ENCODE measurements around the gene ME3. TPM values are rescaled to one million over a fixed set of nuclear protein-coding genes. Genes with fewer than 3 reads are reported as not detected.
"Not testable (repeated sequence)": the region's sequence is repeated elsewhere in the genome, so short reads cannot be mapped to it uniquely, and the experiment has no call there.

The ME3 gene
- total RNA-seq, 1 experiment from 2014 or later, result 0.30 TPM

- BruUV-seq (replicated peaks), result no TSS peak
- Histone ChIP-seq H3K27ac (ENCODE audit: low read depth, low read length) (no peak overlapping the region), H3K27me3 (ENCODE audit: insufficient read depth, low read length) (no peaks in the 10 kb centered on the region), H3K79me2 (ENCODE audit: insufficient read depth, low read length) (no peaks in the 10 kb centered on the region), H3K4me1 (ENCODE audit: control insufficient read depth in 1 of 2, insufficient read depth in 2 of 2, low read length in 2 of 2) (no peaks in the 10 kb centered on the region), H2AFZ (ENCODE audit: low read depth, low read length, poor library complexity, severe bottlenecking) (no peak overlapping the region), H3K9me3 (ENCODE audit: control insufficient read depth in 1 of 2, insufficient read depth in 1 of 2, low read depth in 1 of 2, low read length in 2 of 2) (no peaks in the 10 kb centered on the region), H3K4me2 (ENCODE audit: low read length) (no peak overlapping the region), H3K36me3 (ENCODE audit: control insufficient read depth in 1 of 2, insufficient read depth in 2 of 2, low read length in 2 of 2) (no peaks in the 10 kb centered on the region), H3K9me2 (ENCODE audit: insufficient read depth) (0 out of 2 replicates have a peak, but pooled peaks cover 5% of the 10 kb centered on the region), H3K9ac (ENCODE audit: low read length) (no peak overlapping the region), H3K4me3 (replicated peaks in 1 of 2; ENCODE audit: low read depth in 1 of 2, low read length in 2 of 2) (no peak overlapping the region), H4K20me1 (ENCODE audit: insufficient read depth) (no peaks in the 10 kb centered on the region)
- no peak for TF ChIP-seq JUND (IDR thresholded peaks at IDR 0.05)
- TF ChIP-seq ELF1 (IDR thresholded peaks at IDR 0.05; ENCODE audit: borderline replicate concordance, low read depth), result no peak
- no peak for TF ChIP-seq YY1 (IDR thresholded peaks at IDR 0.05; ENCODE audit: extremely low read depth, insufficient replicate concordance, low read depth, low read length)
- TF ChIP-seq FOSL1 (IDR thresholded peaks at IDR 0.05; ENCODE audit: low read depth), result no peak
- no peak for TF ChIP-seq EZH2 (IDR thresholded peaks at IDR 0.05)
- no peak for TF ChIP-seq EGR1 (IDR thresholded peaks at IDR 0.05; ENCODE audit: low read depth)
- no peak for TF ChIP-seq EZH2phosphoT487 (IDR thresholded peaks at IDR 0.05; ENCODE audit: borderline replicate concordance)
- no peak for TF ChIP-seq CTCF (IDR thresholded peaks at IDR 0.05 in 2 of 3, conservative IDR thresholded peaks at IDR 0.05 in 1 of 3; ENCODE audit: borderline replicate concordance in 1 of 3, insufficient read depth in 1 of 3, low read depth in 2 of 3, low read length in 2 of 3)
- no peak for TF ChIP-seq ZFX (IDR thresholded peaks at IDR 0.05)
- intact Hi-C loops (cut with micrococcal nuclease), result no loop called here
- DNase-seq (ENCODE audit: low read depth, low spot score), result no peak
- CTCF ChIA-PET, result no interaction called here
- RAD21 ChIA-PET (ENCODE audit: low non-redundant PET in 1 of 2, low total read pairs in 2 of 2, uncharacterized antibody in 2 of 2, unreplicated experiment in 2 of 2), result no interaction called here
- POLR2A ChIA-PET, result no interaction called here
- ATAC-seq, result no peak
Measured at GRCh38 chr11:86658534-86658933, 13.9 kb downstream of the ME3 start.

- CTCF ChIA-PET; H4K20me1 ChIP-seq (ENCODE audit: insufficient read depth); H3K9me3 ChIP-seq (ENCODE audit: control insufficient read depth in 1 of 2, insufficient read depth in 1 of 2, low read depth in 1 of 2, low read length in 2 of 2); H3K27me3 ChIP-seq (ENCODE audit: insufficient read depth, low read length); POLR2A ChIA-PET; H2AFZ ChIP-seq (ENCODE audit: low read depth, low read length, poor library complexity, severe bottlenecking); intact Hi-C loops (cut with micrococcal nuclease); RAD21 ChIA-PET (ENCODE audit: low non-redundant PET in 1 of 2, low total read pairs in 2 of 2, uncharacterized antibody in 2 of 2, unreplicated experiment in 2 of 2); H3K9me2 ChIP-seq (ENCODE audit: insufficient read depth); H3K36me3 ChIP-seq (ENCODE audit: control insufficient read depth in 1 of 2, insufficient read depth in 2 of 2, low read length in 2 of 2); H3K4me3 ChIP-seq (replicated peaks in 1 of 2; ENCODE audit: low read depth in 1 of 2, low read length in 2 of 2); H3K4me2 ChIP-seq (ENCODE audit: low read length); H3K4me1 ChIP-seq (ENCODE audit: control insufficient read depth in 1 of 2, insufficient read depth in 2 of 2, low read length in 2 of 2); ATAC-seq; BruUV-seq (replicated peaks); H3K79me2 ChIP-seq (ENCODE audit: insufficient read depth, low read length); H3K27ac ChIP-seq (ENCODE audit: low read depth, low read length); H3K9ac ChIP-seq (ENCODE audit: low read length); DNase-seq (ENCODE audit: low read depth, low spot score): not testable (repeated sequence)
Measured at GRCh38 chr11:86645212-86645611, 27.2 kb downstream of the ME3 start.

Measured in HCT116 (cell line).